Activated naive CD4-positive, alpha-beta T cell treated with Interleukin-2 at 50 U/mL for 16 hours (primary cell): ENCODE results near the gene FAM168A.
"Not testable (repeated sequence)": the region's sequence is repeated elsewhere in the genome, so short reads cannot be mapped to it uniquely, and the experiment has no call there.

ENCODE experiments used
- DNase-seq: peaks from one replicate; pipeline ENCODE4 v3.0.0-alpha.2; 2020

The FAM168A gene

DNA sequence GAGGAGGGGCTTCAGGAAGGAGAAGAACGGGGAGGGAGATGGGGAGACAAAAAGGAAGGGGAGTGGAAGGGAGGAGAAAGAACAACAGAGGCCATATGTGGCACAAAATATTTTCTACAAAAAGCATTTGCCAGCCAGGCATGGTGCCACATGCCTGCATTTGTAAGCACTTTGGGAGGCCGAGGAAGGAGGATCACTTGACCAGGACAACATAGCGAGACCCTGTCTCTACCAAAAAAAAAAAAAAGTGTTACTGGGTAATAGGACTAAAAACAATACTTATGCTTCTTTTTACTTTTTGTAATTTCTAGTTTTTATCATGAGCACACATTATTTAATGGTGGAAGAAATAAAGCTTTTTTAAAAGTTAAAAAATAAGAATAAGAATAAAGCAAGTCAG, 5.3 kb downstream of the FAM168A start:
- no peak for DNase-seq

DNA sequence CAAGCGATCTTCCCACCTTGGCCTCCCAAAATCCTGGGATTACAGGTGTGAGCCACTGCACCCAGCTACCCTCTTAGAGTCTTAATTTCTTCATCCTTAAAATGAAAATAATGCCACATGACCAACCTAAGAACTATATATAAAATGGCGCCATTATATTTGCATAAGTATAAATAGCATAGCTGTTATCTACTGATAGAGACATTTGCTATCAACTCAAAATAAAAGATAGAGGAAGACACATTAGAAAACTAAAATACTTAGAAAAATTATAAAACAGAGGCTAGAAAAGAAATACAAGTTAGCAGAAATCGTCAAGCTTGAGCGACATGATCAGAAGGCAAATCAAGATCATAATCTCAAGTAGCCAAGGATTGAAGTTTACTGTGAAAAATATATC, 6.2 kb downstream of the FAM168A start:
- DNase-seq = no peak

DNA sequence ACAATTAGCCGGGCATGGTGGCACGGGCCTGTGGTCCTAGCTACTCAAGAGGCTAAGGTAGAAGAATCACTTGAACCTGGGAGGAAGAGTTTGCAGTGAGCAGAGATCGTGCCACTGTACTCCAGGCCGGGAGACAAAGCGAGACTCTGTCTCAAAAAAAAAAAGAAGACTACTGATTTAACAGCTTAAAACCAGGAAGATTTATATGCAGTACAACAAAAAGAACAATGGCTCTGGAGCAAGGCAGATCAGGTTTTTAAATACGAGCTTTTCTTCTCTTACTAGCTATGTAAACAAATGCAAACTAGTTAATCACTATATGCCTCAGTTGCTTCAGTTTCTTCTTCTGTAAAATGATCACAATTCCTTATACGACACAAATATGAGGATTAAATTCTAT, 6.9 kb downstream of the FAM168A start:
- no peak for DNase-seq

DNA sequence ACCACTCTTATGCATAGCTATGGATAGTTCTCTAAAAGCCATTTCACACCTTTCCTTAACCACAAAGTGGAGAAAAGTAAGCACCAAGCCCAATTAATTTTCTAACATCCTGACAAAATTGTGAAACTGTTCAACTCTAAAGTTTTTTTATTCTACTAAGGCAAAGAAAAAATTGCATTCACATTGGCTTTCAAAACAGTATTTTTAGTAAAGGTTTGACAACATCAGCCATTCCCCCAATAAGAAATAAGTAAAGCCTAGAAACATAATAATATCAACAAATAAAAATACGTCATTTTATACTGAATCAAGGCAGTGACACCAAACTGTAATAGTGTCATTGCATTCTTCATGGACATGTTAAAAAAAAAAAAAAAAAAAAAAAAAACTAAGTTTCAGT, 11.1 kb downstream of the FAM168A start:
- no peak for DNase-seq

DNA sequence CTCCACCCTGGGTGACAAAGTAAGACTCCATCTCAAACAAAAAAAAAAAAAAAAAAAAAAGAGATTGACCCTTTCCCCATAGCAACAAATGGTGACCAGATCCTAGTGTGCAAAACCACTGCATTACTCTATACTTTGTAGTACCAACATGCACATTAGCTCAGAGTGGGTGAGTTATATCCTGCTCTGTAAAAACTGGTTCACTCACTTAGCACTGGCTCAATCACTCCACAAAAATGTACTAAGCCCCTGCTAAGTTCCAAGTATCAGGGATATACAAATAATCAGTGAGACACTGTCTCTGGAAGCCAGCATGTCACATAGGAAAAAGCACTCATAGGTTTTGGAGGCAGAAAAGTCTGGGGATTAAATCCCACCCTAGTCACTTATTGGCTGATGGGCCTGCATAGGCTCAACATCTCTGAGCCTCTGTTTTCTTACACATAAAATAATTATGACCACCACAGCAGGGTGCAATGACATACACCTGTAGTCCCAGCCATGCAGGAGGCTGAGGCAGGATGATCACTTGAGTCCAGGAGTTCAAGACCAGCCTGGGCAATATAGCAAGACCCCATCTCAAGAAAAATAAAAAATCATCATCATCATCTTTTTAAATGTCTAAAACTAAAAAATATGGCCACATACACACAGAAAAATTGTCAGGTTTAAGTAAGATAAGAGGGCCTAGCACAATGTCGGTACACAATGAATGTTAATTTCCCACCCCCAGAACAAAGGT, 11.9 kb downstream of the FAM168A start:
- DNase-seq = no peak

DNA sequence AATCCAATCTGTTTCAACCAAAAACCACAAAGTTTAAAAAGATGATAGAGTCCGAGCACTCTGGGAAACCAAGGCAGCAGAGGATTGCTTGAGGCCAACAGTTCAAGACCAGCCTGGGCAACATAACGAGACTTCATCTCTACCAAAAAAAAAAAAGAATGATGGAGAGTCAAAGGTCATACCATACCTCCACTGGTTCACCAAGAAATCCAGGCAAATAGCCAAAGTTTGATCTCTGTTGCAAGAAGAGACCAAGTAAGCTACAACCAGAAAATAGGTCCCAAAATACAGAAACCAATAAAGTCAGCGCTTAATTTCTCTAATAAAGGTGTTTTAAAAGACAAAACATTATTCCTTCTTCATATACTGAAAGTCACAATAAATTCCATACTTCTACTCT, 13.1 kb downstream of the FAM168A start:
- no peak for DNase-seq

DNA sequence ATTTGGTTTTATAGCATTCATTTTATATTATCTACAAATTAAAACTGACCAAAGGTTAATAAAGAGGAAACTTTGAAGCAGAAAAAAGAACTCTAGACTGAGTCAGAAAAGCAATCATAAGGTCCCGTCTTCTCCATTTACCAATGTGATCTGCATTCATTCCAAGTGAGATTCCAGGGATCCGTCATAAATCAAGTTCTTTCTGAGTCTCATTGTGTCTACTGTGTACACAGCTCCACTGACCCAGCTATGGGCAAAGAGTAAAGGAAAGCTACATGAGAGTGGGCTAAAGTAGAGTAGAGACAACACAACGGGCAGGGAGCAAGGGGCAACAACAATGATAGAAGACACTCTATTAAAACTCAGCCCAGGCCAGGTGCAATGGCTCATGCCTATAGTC, 15.3 kb downstream of the FAM168A start:
- no peak for DNase-seq

DNA sequence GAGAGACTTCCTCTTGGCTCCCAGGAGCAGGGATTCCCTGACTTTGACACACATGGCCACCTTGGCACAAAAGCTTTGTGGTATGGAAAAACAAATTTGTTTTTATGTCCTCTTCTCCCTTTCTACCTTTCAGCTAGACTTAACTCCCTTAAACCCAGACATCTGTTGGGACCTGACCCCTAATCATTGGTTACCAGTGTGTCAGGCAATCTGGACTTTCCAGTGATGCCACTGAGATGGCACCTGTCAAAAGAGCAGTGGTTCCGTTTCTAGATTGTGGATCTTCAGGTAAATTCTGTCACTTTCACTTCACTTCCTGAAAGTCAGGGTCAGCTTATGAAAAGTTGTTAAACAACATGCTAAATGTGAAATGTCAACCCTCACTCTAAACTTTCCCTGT, 17.2 kb downstream of the FAM168A start:
- DNase-seq = not testable (repeated sequence)

DNA sequence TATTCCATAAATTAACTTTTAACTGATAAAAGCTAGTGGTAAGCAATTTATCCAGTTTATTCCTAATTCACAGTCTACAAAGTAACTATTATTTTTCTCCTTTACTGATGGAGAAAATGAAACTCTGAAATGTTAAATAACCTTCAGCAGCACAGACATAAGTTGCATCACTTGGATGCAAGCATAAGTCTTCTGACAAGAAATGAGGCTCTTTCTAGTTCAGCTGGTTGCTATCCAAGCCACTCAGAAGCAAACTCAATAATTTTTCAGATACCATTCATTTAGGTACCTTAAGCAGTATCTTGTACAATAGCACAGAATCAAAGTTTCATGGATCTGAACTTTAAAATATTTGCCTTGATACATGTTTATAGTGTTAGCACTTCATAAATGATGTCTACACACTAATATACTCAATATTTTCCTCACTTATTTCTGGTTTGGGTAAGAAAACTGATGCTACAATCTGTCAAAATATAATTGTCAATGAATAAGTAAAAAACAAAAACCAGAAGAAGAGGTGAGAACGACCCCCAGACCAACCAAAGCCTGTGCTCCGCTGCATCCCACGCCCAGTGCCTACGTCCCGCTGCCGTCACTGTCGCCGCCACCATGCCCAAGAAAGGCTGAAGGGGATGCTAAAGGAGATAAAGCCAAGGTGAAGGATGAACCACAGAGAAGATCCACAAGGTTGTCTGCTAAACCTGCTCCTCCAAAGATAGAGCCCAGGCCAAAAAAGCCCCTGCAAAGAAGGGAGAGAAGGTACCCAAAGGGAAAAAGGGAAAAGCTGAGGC, 18.1 kb downstream of the FAM168A start:
- DNase-seq = no peak

DNA sequence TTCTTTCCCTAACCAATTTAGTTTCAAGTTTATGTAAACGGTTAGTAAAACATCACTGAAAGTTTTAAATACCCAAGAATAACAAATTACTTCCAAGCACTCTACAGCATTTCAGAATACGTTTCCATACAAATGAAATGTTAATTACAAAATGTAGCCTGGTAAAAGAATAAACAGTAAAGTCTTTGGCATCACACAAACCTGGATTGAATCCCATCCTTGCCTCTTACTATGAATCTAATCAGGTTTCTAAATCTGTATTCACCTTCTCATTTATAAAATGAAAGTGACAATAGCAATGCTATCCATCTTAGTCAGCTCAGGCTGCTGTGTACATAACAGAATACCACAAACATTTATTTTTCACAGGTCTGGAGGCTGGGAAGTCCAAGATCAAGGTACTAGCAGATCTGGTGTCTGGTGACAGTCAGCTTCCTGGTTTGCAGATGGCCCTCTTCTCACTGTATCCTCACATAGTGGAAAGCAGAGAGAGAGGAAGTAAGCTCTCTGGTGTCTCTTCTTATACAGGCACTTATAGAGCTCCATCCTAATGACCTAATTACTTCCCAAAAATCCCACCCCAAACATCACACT, 19.2 kb downstream of the FAM168A start:
- DNase-seq = no peak

DNA sequence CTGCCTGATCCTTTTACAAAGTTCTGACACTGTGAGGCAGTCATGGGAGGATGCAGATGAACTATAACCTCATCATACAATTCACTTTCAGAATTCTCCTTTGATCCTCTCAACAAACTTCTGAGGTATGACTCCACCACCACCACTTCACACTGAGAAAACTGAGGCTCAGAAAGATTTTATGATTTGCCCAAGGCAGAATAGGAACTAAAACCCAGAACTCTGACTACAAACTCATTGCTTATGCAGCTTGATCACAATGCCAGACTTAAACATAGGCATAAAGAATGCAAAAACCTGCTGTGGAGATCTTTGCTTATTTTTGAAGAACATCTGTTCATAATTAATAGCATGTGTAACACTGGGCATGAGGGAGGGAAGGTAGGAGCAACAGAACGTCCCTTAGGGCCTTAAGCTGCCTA, 20.4 kb downstream of the FAM168A start:
- DNase-seq = no peak

DNA sequence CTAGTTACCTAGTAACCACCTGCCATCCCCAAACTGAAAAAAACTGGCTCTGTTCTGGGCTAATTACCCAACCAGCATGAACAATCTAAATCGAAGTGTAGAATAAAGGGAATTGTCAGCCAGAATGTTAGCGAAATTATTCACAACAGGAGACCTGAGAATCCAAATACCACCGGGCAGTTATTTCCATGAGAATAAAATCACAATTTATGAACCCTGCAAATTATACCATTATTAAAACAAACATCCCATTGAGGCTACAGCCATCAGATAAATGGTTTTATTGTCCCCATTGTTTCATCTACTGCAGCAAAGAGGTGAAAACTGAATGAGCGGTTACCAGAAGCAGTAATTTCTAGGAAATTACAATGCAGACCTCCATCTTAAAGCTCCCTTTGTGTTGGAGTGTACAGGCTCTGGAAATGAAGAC, 21.7 kb downstream of the FAM168A start:
- DNase-seq = no peak

DNA sequence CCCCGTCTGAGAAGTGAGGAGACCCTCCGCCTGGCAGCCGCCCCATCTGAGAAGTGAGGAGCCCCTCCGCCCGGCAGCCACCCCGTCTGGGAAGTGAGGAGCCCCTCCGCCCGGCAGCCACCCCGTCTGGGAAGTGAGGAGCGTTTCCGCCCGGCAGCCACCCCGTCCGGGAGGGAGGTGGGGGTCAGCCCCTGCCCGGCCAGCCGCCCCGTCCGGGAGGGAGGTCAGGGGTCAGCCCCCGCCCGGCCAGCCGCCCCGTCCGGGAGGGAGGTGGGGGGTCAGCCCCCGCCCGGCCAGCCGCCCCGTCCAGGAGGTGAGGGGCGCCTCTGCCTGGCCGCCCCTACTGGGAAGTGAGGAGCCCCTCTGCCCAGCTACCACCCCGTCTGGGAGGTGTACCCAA, 25.9 kb downstream of the FAM168A start:
- DNase-seq = not testable (repeated sequence)

DNA sequence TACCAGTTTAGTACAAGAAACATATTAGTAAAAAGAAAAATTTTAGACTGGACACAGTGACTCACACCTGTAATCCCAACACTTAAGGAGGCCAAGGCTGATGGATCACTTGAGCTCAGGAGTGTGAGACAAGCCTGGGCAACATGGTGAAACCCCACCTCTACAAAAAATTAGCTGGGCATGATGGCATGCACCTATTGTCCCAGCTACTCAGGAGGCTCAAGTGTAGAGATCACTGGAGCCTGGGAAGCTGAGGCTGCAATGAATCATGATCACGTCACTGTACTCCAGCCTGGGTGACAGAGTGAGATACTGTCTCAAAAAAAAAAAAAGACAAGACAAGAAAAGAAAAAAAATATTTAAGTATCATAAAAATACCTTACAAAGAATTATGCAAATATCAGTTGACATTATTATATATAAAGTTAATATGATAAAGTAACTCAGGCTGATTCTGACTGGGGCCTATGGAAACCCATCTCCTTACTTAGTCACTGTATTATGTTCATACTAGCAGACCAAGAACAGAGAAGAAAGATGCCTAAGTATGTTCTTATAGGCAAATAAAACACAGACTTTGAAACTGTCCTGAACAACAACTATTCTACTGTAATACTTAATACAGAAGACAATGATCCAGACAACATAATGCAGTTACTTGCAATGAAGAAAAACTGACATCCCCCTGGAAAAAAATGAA, 27.3 kb downstream of the FAM168A start:
- no peak for DNase-seq

DNA sequence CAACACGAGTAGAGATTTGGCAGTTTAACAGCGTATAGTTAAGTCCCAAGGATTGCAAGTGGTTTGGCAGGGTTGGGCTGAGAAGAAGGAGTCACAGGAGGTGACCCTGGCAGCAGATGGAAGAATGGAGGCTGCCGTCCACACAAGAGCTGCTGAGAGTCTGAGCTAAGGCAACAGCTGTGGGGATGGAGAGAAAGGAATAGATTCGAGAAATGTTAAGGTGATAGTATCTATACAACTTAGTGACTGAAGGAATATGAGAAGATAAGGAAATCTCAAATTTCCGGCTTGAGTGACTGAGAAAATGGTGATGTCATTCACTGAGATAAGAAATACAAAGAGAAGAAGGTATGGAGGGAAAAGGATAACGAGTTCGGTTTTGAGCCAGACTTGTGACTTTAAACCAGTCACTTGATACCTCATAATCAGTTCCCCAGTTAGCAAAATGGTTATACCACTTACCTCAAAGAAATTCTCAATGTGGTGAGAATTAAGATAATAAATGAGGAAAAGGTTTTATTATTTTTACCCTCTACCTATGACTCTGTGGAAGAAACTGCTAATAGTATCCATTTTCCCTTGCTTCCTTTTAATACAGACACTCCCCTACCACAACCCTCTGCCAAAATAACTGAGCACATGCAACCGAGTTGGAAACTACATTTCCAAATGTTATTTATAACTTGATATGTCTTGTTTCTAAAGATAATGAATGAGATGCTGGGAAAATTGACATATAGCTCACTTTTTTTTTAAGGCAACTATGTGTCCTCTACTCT, 30.7 kb downstream of the FAM168A start:
- no peak for DNase-seq

DNA sequence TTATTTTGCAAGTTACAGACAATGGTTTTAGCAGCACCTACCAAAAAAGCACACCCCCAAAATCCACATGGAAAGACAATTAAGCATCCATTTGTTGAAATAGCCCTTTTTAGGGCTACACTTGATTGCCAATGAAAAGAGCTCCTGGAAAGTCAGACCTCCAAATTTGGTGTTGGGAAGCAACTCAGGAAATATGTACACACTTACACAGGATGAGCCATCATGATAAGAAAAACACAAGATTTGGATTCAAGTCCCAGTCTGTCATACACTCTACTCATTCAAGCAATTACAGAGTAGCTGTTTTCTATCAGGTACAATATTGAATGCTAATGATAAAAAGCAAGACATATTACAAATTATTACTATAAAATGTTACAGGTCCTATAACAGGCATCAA, 31.5 kb downstream of the FAM168A start:
- DNase-seq = no peak

DNA sequence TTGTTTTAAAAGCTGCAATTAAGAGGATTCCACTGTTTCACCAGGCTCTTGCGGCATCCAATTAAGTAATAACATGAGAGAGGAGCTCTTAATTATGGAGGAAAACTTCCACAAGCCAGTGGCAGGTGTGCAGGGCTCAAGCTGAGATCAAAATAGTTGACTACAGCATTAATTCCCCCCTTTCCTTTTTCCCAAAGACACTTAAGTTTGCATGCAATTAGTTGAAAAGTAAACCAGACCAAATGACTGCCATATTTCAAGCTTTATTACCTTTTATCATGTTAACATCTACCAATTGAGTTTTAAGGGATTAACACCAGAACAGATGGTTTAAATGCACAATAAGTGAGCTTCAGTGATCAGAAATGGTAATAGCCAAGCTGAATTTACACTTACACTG, 32.1 kb downstream of the FAM168A start:
- DNase-seq = no peak

DNA sequence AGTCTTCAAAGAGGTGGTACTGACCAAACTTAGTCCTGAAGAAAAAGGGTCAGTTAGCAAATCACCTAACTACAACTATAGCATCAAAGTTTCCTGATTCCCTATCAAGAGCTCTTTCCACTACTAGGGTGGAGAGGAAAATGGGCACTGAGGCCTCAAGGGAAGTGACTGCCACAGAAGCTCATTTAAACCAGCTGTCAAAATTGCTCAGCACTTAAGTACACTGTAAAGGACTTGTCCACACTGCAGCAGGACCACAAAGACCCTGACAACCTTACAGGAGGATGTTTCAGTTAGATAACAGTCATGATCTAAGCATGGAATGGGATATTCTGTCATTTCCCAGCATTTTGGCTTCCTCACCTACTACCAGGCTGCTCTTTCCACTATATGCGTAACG, 33.0 kb downstream of the FAM168A start:
- DNase-seq = no peak

DNA sequence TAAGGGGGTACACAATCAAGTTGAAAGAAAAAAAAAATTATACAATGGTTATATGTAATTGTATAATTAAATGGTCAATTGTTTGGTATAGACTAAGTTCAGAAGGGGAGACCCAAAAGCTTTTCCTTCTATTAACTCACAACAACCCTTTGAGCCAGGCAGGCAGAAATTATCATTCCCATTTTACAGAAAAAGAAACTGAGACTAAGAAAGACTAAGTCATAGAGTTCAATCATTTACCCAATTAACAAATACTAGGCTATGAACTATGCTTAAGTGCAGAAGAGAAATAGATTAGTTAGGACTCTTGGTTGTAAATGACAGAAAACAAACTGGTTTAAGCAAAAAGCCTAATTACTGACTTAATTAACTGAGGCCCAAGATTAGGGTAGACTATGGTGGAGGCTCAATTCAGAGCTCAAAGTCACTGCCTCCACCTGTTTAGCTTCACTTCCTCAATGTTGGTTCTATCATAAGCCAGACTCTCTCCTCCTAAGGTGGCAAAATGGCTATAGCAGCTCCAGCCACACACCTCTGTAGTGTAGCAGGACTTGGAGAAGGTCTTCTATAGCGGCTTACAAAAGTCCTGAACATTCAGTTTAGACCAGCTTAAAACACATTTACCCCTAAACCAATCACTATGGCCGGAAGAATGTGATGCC, 34.2 kb downstream of the FAM168A start:
- no peak for DNase-seq

DNA sequence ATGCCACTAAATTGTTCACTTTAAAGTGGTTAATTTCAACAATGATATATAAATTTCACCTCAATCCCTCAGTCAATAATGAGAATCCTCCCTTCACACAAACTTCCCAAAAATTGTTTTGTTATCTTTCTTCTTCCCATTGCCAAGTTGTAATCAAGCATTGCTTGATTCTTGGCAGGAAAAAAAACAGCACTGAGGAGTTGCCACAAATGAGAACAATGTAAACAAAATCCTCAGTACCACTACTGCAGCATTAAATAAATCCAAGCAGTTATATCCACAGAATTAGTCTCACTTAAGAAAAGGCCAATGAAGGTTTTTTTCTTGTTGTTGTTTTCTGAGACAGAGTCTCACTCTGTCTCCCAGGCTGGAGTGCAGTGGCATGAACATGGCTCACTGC, 38.2 kb downstream of the FAM168A start:
- no peak for DNase-seq

DNA sequence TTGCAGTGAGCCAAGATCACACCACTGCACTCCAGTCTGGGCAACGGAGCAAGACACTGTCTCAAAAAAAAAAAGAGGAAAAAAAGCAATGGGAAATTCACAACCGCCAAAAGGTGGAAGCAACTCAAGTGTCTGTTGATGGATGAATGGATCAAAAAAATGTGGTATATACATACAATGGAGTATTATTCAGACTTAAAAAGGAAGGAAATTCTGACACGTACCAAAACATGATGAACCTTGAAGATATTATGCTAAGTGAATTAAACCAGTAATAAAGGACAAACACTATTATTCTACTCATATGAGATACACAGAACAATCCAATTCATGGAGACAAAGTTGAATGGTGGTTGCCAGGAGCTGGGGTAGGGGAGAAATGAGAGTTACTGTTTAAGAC, 40.9 kb downstream of the FAM168A start:
- DNase-seq = no peak

DNA sequence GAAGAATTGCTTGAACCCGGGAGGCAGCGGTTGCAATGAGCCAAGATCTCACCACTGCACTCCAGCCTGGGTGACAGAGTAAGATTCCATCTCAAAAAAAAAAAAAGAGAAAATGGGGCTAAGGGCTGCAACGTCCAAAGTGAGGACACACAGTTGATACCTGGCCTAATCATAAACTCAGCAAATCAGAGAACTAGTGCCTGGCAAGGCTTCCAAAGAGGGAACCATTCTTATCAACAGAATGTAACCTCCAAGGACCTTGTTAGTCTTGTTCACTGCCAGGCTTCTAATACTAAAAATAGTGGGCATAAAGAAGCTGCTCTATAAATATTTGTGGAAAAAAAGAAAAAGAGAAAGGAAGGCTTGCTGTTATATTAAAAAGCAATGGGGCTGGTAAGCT, 42.3 kb downstream of the FAM168A start:
- no peak for DNase-seq
